Astrocyte (in vitro differentiated cells and primary cell): ENCODE measurements around the gene DRC1.

Experiments used
- EZH2 ChIP-seq: IDR thresholded peaks from 2 replicates; pipeline ENCODE4 v1.6.1; 2012; ENCODE audit warnings: mild to moderate bottlenecking, low read length, inconsistent platforms; ENCODE audit not compliant: insufficient read depth
- TF ChIP-seq, protein P1 (sequence below): IDR thresholded peaks from 2 replicates; pipeline ENCODE4 v1.5.1; 2011; ENCODE audit warnings: low read depth, mild to moderate bottlenecking, inconsistent platforms, low read length, moderate library complexity; ENCODE audit not compliant: insufficient read depth

DNA sequence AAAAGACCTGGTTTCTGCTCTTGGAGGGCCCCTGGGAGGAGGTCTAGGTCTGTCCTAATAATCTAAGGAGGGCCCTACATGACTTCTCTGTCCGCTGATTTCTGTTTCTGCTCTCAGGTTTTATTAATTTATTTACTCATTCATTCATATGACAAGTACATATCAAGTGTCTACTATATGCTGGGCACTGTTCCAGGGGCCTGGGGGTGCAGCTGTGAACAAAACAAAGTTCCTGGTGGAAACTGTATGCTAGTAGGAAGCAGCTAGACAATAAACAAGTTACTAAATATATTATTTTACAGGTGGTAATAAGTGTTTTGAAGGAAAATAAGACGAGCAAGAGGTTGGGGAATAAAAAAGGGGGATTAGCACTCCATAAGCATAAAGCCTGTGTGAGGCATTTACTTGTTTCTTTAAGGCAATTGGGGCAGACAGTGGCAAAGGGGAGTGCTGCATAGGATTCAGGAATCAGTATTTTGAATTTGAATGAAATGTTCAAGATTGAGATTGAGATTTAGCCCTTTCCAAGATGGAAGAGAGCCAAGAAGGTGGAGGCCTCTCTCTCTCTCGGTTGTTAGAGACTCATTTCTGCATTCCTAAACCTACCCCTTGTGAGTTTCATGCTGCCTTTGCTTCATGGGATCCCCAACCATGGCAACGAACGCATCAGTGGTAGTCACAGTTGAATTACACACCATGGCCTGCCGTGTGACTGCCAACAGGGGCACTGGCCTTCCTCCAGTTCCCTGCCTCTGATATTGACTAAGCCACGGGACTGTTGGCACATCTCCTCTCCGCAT is 28.3 kb downstream of the DRC1 start:
- TF ChIP-seq EZH2 = no peak
- TF ChIP-seq, protein P1, sequence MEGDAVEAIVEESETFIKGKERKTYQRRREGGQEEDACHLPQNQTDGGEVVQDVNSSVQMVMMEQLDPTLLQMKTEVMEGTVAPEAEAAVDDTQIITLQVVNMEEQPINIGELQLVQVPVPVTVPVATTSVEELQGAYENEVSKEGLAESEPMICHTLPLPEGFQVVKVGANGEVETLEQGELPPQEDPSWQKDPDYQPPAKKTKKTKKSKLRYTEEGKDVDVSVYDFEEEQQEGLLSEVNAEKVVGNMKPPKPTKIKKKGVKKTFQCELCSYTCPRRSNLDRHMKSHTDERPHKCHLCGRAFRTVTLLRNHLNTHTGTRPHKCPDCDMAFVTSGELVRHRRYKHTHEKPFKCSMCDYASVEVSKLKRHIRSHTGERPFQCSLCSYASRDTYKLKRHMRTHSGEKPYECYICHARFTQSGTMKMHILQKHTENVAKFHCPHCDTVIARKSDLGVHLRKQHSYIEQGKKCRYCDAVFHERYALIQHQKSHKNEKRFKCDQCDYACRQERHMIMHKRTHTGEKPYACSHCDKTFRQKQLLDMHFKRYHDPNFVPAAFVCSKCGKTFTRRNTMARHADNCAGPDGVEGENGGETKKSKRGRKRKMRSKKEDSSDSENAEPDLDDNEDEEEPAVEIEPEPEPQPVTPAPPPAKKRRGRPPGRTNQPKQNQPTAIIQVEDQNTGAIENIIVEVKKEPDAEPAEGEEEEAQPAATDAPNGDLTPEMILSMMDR = no peak
